CD4-positive, alpha-beta T cell treated with Interleukin-21 for 1 hour (primary cell): ENCODE measurements around the gene MBL2.

Experiments
- DNase-seq: peaks from one replicate; pipeline ENCODE4 v3.0.0-alpha.2; 2020

The MBL2 gene

DNA sequence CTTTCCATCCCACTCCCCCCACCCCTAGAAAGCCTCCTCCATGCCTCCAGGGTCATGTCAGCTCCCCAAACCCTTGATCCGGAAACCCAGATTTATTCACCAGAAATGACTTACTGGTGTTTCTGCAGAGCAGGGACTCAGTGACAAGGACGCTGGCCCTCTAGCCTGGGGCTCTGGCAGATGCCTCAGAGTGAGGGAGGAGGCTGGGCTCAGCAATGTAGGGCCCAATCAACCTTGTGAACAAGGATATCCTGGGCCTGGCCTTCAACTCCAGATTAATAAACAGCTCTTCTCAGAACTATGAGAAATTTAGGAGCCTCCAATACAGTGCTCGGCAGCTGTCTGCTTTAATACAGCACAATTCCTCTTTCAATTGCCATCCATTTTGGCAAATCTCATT, at the start of gene MBL2:
Gene MBL2 (minus strand): TSS at position 162 of the 400 bp plus-strand sequence. CDS start 1,149 bp downstream, outside the sequence.
- no peak for DNase-seq

DNA sequence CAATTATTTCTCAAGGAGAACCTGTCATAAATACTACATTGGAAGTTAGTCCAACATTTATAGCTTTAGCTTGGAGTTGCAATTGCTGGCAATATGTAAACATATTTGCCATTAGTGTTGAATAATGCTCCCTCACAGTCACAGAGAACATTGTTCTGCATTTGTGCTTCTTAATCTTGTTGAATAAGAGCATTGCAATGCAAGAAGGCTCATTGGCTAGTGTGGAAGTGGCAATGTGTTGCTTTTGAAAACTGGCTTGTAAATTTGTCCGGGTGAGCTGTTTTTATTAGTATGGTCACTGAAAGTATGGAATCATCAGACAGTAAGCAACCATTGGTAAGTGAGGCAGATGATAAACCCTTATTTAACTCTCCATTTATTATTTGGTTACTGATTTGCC, 47.7 kb upstream of the MBL2 start:
- no peak for DNase-seq

DNA sequence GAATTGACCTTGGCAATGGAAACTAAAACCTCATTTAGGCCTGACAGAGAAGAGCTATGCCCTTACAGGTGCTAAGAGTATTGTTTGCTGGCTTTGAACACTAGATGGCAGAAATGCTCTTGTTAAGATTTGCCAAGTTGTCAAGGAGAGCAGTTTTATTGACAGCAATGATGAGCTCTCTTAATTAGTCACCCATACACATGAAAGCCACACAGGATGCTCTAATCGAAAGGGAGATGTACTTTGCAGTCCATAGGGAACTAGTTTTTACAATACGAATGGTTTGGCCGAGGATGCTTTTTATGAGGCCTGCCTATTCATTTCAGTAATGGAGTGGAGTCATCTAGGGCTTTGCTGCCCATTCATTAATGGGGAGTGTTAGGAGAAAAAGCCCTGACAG, 45.4 kb upstream of the MBL2 start:
- DNase-seq, result no peak

DNA sequence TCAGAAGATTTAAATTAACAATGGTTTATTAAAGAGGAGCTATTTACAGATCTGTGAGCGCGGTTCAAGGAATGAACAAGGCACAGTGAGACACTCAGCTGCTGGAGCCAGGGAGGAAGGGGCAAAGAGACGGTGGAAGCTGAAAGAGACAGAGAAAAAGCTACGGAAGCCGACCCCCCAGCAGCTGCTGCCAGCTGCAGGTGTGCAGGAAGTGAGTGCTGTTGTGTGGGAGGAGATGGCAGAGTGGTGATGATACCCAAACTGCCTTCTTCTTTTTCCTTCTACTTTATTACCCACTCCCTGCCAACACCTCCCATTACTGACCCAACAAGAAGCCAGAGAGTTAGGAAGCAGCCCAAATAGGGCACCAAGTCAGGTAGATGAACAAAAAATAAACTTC, 41.9 kb upstream of the MBL2 start:
- DNase-seq, result no peak

DNA sequence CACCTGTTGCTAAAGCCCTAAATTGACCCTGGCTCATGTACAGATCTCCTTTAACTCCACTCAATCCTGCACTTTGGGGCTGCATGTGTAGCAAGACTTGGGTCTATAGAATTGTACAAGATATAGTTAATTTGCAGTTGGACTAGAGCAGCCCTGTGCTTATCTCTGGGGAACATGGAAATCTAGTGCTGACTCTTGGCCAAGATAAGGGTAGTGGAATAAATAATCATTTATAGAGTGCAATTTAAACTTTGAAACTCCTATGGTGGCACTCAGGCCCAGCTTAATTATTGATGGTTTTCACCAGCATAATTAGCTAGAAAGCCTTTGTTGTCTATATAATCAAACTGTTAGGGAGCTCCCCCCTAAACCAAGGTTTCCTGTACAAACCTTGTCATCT, 39.2 kb upstream of the MBL2 start:
- DNase-seq, result no peak

DNA sequence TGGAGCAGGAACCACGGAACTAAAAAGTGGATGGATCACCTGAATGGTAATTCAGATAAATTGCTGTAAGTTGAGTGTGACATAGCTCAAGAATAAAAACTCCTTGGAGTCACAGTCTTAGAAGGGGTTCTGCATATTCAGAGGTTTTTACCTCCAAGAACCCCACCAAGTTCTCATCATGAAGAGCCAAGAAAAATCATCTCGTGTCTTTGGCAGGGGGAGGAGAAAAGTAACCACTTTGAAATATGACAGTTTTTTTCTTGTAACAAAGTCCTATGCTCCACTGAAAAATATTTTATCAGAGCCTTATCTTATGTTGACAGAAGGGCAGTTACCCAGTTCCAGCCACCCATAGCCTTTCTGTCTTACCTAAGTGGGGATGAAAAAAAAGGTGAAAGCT, 38.2 kb upstream of the MBL2 start:
- no peak for DNase-seq

DNA sequence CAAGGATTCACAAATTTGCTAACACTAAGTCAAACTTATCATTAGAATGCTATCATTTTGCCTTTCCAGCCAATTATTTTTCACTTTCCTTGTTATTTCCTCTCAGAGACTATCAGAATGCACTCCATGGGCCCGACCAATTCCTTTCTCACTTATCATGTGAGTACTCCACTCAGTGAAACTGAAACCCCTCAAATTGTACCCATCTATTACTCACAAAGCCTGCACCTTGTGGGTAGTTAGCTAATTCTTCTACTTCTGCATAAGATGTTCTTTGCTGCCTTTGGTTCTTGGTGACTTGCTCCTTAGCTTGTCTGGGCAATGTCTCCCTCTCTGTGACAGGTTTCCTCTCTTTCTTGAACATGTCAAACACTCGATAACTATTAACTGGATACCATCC, 35.2 kb upstream of the MBL2 start:
- no peak for DNase-seq

DNA sequence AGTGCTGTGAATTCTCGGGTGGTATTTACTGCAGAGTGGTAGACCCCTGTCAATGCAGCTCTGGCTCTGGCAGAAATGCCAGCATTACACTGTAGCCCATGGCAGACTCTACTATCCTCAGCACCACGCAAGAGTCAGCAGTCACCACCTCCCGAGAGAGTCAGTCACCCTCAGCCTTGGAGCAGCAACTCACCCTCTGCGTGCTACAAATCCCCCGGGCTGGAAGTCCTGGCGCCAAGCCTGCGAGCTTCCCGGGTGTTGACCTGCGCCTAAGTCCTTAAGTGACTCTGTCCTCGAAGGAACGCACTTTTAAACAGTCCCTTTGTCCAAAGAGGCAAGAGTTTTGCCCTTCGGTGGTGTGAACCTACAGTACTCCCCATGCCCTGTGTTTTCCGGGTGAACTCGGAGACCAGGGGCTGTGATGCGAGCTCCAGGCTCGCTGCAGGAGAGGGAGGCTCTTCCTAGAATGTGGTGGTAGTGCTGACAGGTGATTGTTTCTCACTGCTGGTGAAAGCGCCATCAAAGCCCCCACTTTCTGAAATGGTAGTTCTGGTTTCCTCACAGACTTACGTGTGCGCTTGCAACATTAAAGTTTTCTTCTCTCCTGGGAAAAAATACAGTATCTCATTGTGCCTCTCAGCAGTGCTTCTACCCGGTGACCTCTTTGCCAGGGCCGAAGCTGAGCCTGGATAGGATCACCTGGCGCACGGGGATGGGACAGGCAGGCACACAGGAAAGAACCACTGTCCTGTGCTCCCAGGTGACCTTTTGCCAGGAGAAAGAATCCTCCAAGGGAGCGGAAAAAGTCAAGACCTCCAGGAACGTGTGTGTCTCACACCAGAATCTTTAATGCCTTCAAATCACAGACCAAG, 33.1 kb upstream of the MBL2 start:
- no peak for DNase-seq

DNA sequence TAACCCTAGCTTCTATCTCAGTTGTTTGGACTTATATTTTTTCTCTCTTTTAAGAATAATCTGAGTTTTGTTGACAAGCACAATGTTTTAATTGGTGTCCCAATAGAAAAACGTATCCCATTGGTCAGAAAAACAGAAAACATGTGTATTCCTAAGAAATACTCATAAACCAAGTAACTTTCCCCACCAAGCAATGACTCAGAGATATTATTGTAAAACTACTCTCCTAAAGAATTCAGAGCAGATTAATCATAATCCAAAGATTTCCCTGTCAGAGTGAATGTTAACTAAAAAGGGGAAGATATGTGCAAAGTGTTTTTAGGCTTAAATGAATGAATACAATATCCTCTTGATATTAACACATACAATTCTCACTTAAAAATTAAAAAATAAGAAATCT, 29.4 kb upstream of the MBL2 start:
- DNase-seq, result no peak

DNA sequence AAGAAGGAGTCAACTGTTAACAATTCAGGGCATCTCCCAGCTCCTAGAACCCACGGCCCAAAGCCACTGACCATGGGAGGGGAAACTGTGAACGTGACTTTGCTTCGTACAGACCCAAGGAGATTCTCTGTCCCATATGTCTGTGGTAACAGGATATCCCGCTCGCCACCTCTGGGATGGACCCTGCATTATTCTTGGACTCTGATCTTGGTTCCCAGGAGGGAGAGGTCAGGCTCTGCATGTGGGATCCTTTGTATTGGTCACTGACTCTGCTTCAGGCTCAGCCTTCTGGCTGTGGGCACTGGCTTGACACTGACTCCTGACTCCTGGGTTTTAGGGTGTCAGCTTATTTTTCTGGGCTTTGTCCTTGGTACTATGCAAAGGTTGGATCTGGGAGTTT, 13.5 kb upstream of the MBL2 start:
- DNase-seq, result no peak

DNA sequence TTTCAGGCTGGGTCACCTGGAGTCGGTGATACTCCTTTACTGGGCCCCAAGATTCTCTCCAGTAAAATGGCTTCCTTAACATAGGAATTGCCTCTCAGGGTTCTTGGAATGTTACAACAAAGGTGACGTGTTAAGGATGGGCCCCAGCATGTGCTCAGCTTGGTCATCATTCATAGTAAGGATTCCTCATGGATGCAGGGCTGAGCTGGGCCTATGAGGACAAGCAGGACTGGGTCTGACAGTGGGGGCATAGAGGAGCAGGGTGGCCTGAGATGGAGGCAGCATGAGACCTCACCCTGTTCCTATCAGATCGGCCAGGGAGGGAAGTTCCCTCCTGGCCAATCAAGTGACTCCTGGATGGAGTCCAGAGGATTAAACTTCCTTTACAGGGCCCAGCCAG, 12.8 kb upstream of the MBL2 start:
- no peak for DNase-seq

DNA sequence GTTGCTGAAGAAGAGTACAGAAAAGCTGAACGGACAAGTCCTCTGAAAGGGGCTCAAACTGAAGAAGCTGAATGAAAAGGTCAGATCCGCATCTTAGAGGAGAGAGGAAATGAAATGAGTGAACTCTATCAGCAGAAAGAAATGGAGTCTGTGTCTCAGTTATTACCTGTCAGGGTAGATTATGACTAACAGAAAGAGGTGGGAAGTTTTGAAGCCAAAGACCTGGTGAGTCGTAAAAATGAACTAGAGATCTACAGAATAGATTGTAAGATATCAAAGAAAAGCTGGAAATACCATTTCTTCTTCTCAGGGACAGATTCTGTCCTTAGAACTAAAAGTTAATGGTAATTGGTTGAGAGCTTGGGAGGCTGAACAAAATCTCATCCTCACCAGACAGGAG, 11.1 kb upstream of the MBL2 start:
- no peak for DNase-seq

DNA sequence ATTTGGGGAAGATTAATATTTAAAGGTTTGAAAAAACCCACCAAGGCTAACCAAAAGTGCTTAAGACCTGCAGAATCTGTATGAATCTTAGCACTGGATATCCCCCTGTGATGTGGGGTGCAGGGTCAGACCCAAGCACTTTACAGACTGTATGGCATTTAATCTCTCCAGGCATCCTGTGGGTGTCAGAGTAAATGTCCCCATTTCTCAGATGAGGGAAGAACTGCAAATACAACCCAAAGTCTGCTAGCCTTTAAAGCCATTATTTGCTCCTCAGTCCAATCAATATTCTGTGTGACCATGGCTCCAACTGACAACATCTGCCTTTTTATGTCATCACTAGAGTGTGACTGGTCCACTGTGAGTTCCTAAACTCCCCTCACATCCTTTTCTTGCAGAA, 10.0 kb upstream of the MBL2 start:
- no peak for DNase-seq

DNA sequence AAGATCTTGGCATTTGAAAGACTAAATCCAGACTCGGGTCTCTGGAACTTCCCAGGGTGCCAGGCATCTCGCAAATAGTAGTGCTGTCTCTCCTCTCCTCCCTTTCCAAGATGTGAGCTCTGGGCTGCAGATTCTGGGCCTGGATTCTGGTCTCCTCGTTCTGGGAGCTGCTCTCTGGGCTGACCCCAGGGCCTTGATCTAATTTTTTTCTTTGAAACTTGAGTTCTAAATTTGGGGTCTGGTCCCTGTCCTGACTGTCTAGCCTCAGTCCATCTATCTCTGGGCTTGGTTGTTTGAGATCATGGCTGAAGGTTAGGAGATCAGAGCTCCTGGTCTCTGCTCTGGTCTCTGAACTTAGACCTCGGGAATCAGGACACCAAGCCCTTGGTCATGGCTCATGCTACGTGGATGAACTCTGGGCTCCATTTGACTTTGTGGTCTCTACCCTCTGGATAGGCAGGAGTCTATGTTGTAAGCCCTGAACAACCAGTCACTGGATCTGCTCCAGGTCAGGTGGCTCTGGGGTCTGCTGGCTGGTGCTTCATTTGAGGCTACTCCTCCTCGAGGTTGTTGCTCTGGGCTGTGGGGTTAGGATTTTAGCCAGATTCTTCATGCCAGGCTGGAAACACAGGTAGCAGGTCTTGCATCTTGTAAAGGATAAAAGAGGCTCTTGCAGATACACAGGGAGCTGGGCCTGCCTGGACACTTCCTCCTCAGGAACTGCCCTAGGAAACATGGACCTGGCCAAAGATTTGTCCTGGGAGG, 8.0 kb upstream of the MBL2 start:
- no peak for DNase-seq

DNA sequence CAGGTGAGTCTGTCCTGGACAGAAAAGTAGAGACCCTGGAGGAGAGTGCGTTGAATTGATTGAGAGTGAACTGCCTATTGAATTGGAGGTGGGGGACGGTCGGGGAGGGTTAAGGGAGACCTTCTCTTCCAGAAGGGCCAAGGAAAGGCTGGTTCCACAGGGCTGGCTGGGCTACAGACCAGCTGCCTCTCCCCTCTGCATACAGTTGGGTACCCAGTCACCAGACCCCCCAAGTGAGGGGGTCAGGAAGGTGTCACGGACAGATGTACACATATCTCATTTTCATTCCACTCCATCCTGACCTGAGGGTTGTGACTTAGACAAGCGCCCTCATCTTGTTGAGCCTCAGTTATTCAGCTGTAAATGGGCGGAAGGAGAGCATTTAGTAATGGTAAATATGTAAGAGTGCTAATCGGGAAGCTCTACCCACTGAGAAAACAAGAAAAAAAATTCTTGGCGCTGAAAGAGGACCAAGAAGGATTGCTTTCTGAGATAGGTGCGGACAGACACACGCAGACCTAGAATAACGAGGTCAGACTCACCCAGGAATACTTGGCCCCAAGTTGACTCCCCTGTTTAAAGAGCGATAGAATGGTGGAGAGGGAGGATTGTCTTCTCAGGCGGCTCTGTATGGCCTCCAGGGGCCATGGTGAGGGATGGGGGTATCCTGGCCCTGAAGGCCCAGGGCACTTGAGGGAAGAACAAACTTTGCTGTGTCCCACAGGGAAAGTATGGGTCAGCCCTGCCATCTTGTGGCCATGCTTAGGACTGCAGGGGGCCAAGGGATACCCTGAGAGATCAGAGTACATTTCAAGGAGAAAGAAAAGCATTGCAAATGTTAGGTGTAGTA, 7.2 kb upstream of the MBL2 start:
- peak; percentile 13 for DNase-seq

DNA sequence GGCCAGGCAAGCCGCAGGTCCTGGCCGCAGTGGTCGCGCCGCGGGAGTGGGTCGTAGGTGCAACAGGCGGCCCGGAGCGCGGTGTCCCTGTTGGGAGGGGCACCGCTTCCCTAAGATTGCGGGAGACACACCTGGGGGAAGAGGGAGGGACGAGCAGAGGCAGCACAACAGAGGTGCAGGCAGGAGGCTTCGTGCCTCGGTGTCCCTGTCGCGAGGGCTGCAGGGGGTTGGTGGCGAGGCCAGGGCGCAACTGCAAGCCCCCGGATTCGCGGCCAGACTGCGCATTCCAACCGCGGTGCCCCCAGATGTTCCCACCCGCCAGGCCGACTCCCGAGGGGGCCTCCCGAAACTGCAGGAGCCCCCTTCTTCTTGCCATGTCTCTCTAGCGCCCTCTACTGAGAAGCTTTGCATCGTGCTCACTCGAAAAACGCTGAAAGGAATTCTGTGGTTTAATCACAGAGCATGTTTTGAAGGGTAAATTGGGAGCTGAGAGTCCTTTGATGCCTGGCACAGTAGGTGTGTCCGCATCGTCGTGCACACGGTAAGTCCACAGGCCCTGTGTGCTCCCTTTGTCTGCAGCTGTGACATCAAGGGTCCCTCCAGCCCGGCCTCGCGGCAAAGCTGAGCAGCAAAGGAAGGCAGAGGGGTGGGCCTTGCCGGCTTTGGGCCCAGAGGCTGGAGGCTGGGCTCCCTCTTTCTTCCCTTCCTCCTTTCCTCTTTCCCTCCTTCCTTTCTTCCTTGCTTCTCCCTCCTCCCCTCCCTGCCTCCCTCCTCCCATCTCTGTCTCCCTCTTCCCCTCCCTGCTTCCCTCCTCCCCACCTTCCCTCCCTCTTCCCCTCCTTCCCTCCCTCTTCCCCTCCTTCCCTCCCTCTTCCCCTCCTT, 6.2 kb upstream of the MBL2 start:
- DNase-seq, result no peak

DNA sequence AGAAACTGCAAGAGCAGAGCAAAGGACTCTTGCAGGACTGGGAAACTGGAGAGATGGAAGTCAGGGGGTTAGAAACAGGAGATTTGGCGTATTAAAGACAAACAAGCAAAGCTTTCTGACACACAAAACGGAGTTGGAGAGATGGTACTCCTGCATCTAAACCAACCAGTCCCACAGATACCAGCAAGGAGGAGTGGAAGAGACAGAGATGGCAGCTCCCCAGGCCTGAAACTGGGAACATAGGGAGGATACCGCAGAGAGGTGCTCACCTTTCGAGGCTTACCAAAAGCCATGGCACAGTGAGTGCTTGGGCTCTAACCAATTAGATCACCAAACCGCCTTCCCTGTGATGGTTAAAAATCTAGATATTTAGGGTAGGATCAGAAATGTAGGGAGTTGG, 4.8 kb upstream of the MBL2 start:
- DNase-seq, result no peak

DNA sequence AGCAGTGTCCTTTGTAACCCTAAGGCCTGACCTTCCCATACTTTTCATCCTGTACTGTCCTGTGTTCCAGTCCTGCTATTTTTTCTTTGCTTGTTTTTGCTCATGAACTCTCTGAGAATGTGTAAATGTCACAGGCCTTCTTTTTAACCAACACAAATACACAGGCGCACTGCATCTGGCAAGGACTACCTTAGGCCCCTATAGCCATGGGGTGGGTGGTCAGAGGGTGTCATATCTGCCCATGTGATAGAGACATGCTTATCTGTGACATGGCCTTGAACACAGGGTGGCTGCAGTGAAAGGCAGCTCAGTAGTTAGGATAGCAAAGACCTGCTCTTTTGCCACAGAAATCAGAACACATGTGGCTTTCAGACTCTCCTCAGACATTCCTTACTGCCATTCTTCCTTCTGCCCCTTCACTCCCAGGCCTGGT, 3.9 kb upstream of the MBL2 start:
- no peak for DNase-seq

DNA sequence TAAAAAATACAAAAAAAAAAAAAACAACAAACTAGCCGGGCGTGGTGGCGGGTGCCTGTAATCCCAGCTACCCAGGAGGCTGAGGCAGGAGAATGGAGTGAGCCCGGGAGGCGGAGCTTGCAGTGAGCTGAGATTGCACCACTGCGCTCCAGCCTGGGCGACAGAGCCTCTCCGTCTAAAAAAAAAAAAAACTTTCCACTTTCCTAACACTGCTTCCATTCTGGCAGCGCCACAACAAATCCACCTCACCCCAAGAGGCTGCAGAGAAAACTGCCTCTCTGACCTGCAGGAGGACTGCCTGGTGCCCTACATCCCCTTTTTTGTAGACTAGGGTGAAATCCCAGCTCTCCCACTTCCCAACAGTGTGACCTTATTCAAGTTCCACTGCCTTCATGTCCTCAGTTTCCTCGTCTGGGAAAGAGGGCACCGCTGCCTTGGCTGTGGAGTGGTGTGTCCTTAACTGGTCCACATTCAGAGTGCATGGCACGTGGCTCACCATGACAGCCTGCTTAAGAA, 2.6 kb upstream of the MBL2 start:
- no peak for DNase-seq

DNA sequence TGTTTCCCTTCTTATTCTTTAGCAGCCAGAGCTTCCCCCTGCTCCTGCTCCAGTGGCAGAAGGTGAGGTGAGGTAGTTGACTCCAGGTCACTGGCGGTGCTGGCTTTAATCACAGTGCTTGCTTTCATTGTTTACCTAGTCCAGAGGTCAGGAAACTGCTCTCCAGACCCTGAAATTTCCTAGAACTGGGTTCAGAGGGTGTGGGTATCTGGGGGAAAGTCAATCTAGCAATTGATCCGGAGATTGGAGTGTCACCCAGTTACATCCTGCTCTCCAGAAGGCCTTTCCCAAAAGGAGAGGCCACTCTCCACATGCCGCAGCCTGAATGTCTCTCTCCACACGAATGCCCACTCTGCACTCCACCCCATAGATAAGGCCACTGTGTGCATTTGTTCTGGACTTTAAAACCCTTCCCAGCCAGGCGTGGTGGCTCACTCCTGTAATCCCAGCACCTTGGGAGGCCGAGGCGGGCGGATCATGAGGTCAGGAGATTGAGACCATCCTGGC, 2.1 kb upstream of the MBL2 start:
- no peak for DNase-seq

DNA sequence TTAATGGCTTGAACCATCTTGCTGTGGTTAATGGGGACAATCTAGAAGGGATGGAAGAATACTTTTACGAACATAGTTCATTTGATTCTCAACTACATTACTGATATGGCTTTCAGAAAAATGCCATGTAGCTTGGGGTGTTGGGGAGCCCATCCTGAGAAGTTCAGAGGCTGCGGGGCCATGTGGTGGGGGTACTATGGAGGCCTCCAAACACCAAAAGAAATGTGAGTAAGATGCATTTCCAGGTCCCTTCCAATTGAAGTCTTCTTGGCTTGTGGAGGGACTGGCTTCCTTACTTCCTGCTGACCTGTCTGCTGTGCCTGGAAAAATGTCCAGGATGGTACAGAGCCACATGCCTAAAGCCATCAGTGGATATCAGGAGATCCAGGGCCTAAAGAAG, 1.6 kb upstream of the MBL2 start:
- DNase-seq, result no peak
